Duodenal mucosa (tissue), 2 donors: Measurements from ENCODE around the gene HECA.
A peak's percentile ranks its signal among the peaks of the same experiment; 100 is the strongest.
"Not testable (repeated sequence)": the region's sequence is repeated elsewhere in the genome, so short reads cannot be mapped to it uniquely, and the experiment has no call there.

Experiments used
- H3K27ac ChIP-seq: one replicate; pipeline ENCODE4 v1.7.0; 2013; ENCODE audit warnings: low read depth, low read length
- H3K27me3 ChIP-seq, 2 donors: one replicate each; pipeline ENCODE4 v1.7.0; 2013; ENCODE audit warnings: low read length in 2 of 2, control low read depth in 1 of 2; ENCODE audit not compliant: insufficient read depth in 2 of 2, control insufficient read depth in 1 of 2
- H3K36me3 ChIP-seq, 2 donors: one replicate each; pipeline ENCODE4 v1.7.0; 2013; ENCODE audit warnings: low read length in 2 of 2, control low read depth in 1 of 2; ENCODE audit not compliant: insufficient read depth in 2 of 2, control insufficient read depth in 1 of 2
- H3K4me1 ChIP-seq, 2 donors: one replicate each; pipeline ENCODE4 v1.7.0; 2013; ENCODE audit warnings: low read length in 2 of 2, control low read depth in 1 of 2; ENCODE audit not compliant: insufficient read depth in 2 of 2, control insufficient read depth in 1 of 2
- H3K4me3 ChIP-seq, 2 donors: one replicate each; pipeline ENCODE4 v1.7.0; 2013; ENCODE audit warnings: low read length in 2 of 2, low read depth in 1 of 2
- H3K9ac ChIP-seq, 2 donors: one replicate each; pipeline ENCODE4 v1.7.0; 2013; ENCODE audit warnings: low read length in 2 of 2, low read depth in 1 of 2
- H3K9me3 ChIP-seq, 2 donors: one replicate each; pipeline ENCODE4 v1.7.0; 2013; ENCODE audit warnings: low read length in 2 of 2, control low read depth in 1 of 2; ENCODE audit not compliant: control insufficient read depth in 1 of 2

Gene HECA

DNA sequence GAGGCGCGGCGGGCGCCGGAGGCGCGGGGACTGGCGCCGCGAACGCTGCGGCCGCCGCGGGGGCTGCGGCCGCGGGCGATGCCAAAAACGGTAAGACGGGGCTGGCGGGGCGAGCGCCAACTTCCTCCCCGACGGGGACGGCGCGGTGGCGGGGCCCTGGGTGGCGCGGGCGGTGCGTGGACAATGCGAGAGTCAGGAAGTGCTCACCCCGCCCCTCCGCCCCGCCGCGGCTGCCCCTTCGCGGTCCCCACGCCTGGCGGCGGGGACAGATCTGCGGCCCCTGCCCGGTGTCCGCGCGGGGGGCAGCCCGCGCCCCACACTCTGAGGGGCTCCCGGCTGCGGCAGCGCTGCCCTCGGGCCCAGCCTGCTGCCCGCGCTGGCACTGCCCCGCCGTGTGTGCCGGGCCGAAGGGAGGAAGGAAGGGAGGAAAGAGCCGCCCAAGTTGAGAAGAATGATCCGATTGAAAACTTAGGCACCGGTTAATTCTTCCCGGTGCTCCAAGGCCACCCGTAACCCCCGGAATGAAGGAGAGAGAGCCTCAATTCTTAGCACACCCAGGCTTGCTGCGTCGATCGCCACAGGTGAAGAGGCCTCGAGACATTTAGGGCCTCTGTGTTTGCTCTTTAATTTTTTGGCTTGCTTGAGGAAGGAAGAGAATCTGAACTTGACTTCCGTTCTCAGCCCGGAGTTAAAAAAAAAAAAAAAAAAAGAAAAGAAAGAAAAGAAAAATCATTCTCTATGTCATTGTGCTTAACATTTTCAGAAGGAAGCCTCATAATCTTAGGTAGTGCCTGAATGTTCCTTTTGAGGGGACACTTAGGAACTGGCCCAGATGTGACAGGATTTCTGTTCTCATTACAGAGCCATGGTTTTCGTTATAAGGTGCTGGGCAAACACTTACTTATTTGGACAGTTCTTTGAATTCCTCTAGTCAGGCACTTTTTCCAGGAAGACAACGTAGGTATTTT is 982 bp downstream of the HECA start:
- H3K4me1 ChIP-seq: peaks cover 13 to 26% of the 10 kb centered on the region in 2 donors
- peak overlapping the region; percentile 92 to 93 for H3K4me3 ChIP-seq
- no peaks in the 10 kb centered on the region for H3K36me3 ChIP-seq
- H3K27ac ChIP-seq: peak overlapping the region; percentile 93
- no peaks in the 10 kb centered on the region for H3K9me3 ChIP-seq
- H3K27me3 ChIP-seq: no peaks in the 10 kb centered on the region
- peak overlapping the region; percentile 94 for H3K9ac ChIP-seq

DNA sequence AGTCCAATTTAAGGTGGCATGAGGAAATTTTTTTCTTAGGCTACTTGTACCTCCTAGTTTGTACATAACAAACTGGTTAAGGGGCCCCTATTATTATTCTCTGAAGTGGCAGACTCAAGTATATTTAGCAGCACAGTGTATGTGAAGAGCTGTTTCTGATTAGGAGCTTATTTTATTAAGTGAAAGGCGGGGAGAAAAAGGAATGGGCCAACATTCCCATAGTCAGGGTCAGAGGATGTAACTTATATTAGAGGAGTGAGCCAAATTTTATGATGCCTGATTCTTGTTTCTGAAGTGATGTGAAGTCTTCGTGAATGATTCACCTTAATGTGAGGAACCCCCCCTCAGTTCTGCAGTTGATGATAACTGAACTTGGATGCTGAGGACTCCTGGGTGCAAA is 2.8 kb downstream of the HECA start:
- peaks cover 9 to 26% of the 10 kb centered on the region in 2 donors for H3K4me1 ChIP-seq
- H3K27me3 ChIP-seq: no peaks in the 10 kb centered on the region
- no peak overlapping the region for H3K27ac ChIP-seq
- H3K4me3 ChIP-seq: peak overlapping the region; percentile 92 to 93
- no peaks in the 10 kb centered on the region for H3K36me3 ChIP-seq
- H3K9ac ChIP-seq: peak overlapping the region in 1 of 2 donors; percentile 21
- H3K9me3 ChIP-seq: no peaks in the 10 kb centered on the region

GRCh38 chr6:139140854-139141253 is 6.0 kb downstream of the HECA start:
- peaks cover 16 to 45% of the 10 kb centered on the region in 2 donors for H3K4me1 ChIP-seq
- not testable (repeated sequence) for H3K36me3 ChIP-seq, H3K27me3 ChIP-seq, H3K9ac ChIP-seq, H3K9me3 ChIP-seq, H3K4me3 ChIP-seq, H3K27ac ChIP-seq

DNA sequence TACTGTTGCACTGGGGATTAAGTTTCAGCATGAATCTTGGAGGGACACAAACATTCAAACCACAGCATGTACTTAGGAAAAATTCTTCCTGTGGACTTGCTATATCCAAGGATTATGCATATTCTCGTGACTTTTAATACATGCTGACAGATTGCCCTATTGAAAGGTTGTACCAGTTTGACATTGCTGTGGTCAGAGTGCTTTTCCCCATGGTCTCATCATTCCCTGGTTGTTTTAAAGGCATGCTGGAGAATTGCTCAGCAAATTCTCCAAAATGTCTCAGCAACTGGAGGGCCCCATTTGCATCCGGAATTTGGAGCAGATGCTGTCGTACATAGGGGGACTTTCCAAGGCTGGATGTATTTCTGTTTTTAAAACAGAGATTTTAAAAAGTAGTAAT is 7.4 kb downstream of the HECA start:
- no peak overlapping the region for H3K4me3 ChIP-seq
- H3K4me1 ChIP-seq: peaks cover 22 to 55% of the 10 kb centered on the region in 2 donors
- no peak overlapping the region for H3K9ac ChIP-seq
- no peak overlapping the region for H3K27ac ChIP-seq
- no peaks in the 10 kb centered on the region for H3K36me3 ChIP-seq
- H3K27me3 ChIP-seq: no peaks in the 10 kb centered on the region
- no peaks in the 10 kb centered on the region for H3K9me3 ChIP-seq

DNA sequence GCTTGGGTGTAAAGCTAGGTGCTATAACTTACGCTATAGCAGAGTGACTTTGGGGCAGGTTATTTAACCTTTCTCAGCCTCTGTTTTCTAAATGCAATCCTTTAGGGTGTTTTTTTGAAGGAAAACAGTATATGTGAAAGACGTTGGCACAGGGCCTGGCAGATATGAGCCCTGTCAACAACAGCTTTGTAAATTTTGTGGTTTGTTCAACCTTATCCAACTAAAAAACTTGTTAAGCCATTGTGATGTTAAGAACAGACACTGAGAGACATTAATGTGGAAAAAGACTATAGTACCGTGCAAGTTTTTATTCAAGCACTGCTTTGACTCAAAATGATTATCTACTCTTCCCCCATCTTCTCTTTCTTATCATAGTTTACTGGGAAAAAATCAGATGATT is 8.2 kb downstream of the HECA start:
- no peak overlapping the region for H3K27ac ChIP-seq

DNA sequence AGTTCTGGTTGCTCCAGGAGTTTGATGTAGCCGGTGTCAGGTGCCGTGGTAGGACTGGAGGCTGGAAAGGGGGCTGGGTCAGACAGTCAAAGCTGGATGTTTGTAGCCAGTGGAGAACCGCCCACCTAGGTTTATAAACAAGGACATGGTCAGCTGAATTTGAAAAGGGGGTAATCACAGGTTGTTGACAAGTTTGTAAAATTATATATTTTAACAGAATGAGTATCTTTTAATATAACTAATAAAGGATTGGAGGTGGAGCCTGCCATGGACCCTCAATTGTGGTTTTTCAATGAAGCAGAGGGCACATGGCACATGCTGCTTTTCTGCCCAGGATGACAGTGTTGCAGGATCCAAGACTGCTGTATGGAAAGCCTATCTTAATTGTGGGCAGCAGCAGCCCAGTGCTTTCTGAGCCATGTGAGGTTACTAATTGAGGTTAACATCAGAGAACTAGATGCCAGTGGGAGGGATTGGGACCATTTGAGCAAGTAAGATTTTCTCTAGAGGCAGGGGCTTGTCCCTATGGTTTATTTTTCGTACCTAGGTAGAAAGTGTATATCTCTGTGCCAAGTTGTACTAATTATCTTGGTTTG is 9.7 kb downstream of the HECA start:
- no peaks in the 10 kb centered on the region for H3K9me3 ChIP-seq
- no peak overlapping the region for H3K27ac ChIP-seq
- H3K4me3 ChIP-seq: no peak overlapping the region
- H3K27me3 ChIP-seq: no peaks in the 10 kb centered on the region
- H3K36me3 ChIP-seq: no peaks in the 10 kb centered on the region
- H3K9ac ChIP-seq: no peak overlapping the region
- H3K4me1 ChIP-seq: peaks cover 38 to 48% of the 10 kb centered on the region in 2 donors

More for the DNA sequence above, 8.2 kb downstream of the HECA start:
- Histone ChIP-seq H3K9ac (no peak overlapping the region), H3K27me3 (no peaks in the 10 kb centered on the region), H3K9me3 (no peaks in the 10 kb centered on the region), H3K36me3 (no peaks in the 10 kb centered on the region), H3K4me3 (no peak overlapping the region), H3K4me1 (peaks cover 24 to 49% of the 10 kb centered on the region in 2 donors)

GRCh38 chr6:139145661-139146060 is 10.8 kb downstream of the HECA start:
- Histone ChIP-seq H3K9ac (no peak overlapping the region), H3K4me1 (peaks cover 42 to 51% of the 10 kb centered on the region in 2 donors), H3K27me3 (no peaks in the 10 kb centered on the region), H3K9me3 (no peaks in the 10 kb centered on the region), H3K4me3 (no peak overlapping the region), H3K27ac (no peak overlapping the region), H3K36me3 (no peaks in the 10 kb centered on the region)

DNA sequence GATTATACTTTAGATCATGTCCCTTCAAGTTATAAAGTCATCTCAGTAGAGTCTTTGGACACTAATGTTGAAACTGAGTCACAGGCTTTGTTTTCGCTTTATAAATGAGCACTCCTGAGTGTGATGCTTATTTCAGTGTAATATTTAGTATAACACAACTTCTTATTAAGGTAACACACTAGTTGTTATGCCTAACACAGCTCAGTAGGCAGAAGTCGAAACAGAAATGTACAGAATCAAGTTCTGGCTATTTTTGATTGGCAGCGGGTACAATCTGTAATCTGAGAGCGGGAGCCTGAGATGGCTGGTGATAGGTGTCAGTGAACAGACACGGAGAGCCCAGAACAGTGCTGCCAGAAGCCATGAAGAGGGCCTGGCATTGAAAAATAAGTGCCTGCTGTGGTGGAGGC is 11.4 kb downstream of the HECA start:
- no peak overlapping the region for H3K9ac ChIP-seq
- no peaks in the 10 kb centered on the region for H3K27me3 ChIP-seq
- no peak overlapping the region for H3K4me3 ChIP-seq
- no peaks in the 10 kb centered on the region for H3K36me3 ChIP-seq
- peaks cover 44 to 58% of the 10 kb centered on the region in 2 donors for H3K4me1 ChIP-seq
- no peaks in the 10 kb centered on the region for H3K9me3 ChIP-seq
- no peak overlapping the region for H3K27ac ChIP-seq

DNA sequence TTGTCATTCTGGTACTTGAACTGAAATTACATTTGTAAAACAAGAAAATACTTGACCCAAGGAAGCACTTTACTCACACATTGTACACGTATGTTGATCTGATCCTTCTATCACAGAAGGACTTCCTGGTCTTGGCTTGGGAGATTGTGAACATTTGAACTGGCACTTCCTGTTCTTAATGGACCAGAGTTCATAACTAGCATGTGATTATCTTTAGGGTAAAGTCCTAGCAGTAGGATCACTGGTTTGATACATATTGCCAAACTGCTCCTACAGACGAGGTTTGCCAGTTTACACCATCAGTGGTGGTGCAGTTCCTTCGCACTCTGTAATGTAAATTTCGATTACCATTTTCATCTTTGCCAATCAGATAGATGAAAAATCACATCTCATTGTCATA is 12.7 kb downstream of the HECA start:
- peak overlapping the region; percentile 38 to 53 for H3K4me3 ChIP-seq
- no peaks in the 10 kb centered on the region for H3K36me3 ChIP-seq
- no peaks in the 10 kb centered on the region for H3K9me3 ChIP-seq
- peaks cover 52 to 70% of the 10 kb centered on the region in 2 donors for H3K4me1 ChIP-seq
- H3K27me3 ChIP-seq: no peaks in the 10 kb centered on the region
- no peak overlapping the region for H3K9ac ChIP-seq
- H3K27ac ChIP-seq: no peak overlapping the region

GRCh38 chr6:139148557-139149235 is 13.8 kb downstream of the HECA start:
- Histone ChIP-seq H3K36me3 (no peaks in the 10 kb centered on the region), H3K27ac (peak overlapping the region; percentile 30), H3K4me1 (peaks cover 57 to 74% of the 10 kb centered on the region in 2 donors), H3K27me3 (no peaks in the 10 kb centered on the region), H3K9ac (peak overlapping the region in 1 of 2 donors; percentile 46), H3K4me3 (peak overlapping the region; percentile 53 to 55), H3K9me3 (no peaks in the 10 kb centered on the region)
